SK-N-SH (cell line): Measurements from ENCODE around the gene PAPPA2.

Experiments
- EZH2phosphoT487 ChIP-seq: fragments of 200-600 bp; sonication (generic); IDR thresholded peaks from 2 replicates; pipeline ENCODE4 v1.6.1; 2017; ENCODE audit warnings: low read depth, mixed run types, mild to moderate bottlenecking, antibody characterized with exemption, moderate library complexity, borderline replicate concordance
- GABPA ChIP-seq: IDR thresholded peaks from 2 replicates; pipeline ENCODE4 v1.4.0; 2012; ENCODE audit warnings: low read depth, mild to moderate bottlenecking
- JUND ChIP-seq: IDR thresholded peaks from 2 replicates; pipeline ENCODE4 v1.4.0; 2012
- POLR2AphosphoS5 ChIP-seq: IDR thresholded peaks from 2 replicates; pipeline ENCODE4 v1.6.1; 2012; ENCODE audit warnings: low read depth, low read length
- REST ChIP-seq: IDR thresholded peaks from 2 replicates; pipeline ENCODE4 v1.6.1; 2012; ENCODE audit warnings: mild to moderate bottlenecking, low read depth, low read length, moderate library complexity
- RFX5 ChIP-seq: IDR thresholded peaks from 2 replicates; pipeline ENCODE4 v1.6.1; 2012; ENCODE audit warnings: mild to moderate bottlenecking, improper control_type of control experiment, low read length
- SIN3A ChIP-seq: IDR thresholded peaks from 2 replicates; pipeline ENCODE4 v1.6.1; 2012; ENCODE audit warnings: low read depth, mild to moderate bottlenecking, low read length, moderate library complexity, borderline replicate concordance
- SMC3 ChIP-seq: IDR thresholded peaks from 2 replicates; pipeline ENCODE4 v1.6.1; 2012; ENCODE audit warnings: low read depth, low read length, improper control_type of control experiment
- TAF1 ChIP-seq: IDR thresholded peaks from 2 replicates; pipeline ENCODE4 v1.6.1; 2012; ENCODE audit warnings: low read depth, mild to moderate bottlenecking, low read length, moderate library complexity, borderline replicate concordance
- TCF12 ChIP-seq: IDR thresholded peaks from 2 replicates; pipeline ENCODE4 v1.4.0; 2012
- USF1 ChIP-seq: IDR thresholded peaks from 2 replicates; pipeline ENCODE4 v1.4.0; 2012; ENCODE audit warnings: low read depth, borderline replicate concordance
- ZBTB33 ChIP-seq: IDR thresholded peaks from 2 replicates; pipeline ENCODE4 v1.4.0; 2012; ENCODE audit warnings: low read depth, borderline replicate concordance
- TF ChIP-seq, protein P1 (sequence below): fragments of 200-600 bp; sonication (generic); IDR thresholded peaks from 2 replicates; pipeline ENCODE4 v1.6.1; 2017; ENCODE audit warnings: antibody characterized with exemption, mild to moderate bottlenecking, moderate library complexity

DNA sequence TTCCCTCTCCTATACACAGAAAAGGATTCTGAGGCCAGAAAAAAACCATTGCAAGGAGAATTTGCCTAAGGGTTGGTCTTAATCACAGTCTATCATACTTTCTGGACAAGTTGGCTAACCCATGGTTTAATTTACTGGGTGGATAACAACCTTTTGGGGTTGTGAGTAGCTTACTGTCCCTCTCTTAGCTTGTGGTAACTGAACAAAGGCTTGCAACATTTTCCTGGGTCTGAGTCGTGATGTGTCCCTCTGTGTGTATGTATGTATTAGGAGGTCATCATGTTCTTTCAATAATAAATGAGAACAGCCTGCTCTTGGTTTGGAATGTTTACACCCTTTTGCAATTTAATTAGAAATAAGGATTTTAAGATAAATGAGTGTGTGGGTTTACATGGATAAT lies 36.7 kb downstream of the PAPPA2 start:
- TF ChIP-seq, protein P1, sequence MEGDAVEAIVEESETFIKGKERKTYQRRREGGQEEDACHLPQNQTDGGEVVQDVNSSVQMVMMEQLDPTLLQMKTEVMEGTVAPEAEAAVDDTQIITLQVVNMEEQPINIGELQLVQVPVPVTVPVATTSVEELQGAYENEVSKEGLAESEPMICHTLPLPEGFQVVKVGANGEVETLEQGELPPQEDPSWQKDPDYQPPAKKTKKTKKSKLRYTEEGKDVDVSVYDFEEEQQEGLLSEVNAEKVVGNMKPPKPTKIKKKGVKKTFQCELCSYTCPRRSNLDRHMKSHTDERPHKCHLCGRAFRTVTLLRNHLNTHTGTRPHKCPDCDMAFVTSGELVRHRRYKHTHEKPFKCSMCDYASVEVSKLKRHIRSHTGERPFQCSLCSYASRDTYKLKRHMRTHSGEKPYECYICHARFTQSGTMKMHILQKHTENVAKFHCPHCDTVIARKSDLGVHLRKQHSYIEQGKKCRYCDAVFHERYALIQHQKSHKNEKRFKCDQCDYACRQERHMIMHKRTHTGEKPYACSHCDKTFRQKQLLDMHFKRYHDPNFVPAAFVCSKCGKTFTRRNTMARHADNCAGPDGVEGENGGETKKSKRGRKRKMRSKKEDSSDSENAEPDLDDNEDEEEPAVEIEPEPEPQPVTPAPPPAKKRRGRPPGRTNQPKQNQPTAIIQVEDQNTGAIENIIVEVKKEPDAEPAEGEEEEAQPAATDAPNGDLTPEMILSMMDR, result no peak
- TF ChIP-seq REST, result no peak
- TF ChIP-seq SMC3, result no peak
- TF ChIP-seq GABPA, result no peak
- TF ChIP-seq POLR2AphosphoS5, result no peak
- TF ChIP-seq TAF1, result no peak
- TF ChIP-seq TCF12, result no peak
- no peak for TF ChIP-seq ZBTB33
- no peak for TF ChIP-seq USF1
- no peak for TF ChIP-seq EZH2phosphoT487
- no peak for TF ChIP-seq RFX5
- no peak for TF ChIP-seq JUND
- TF ChIP-seq SIN3A, result no peak
